ENCODE results near the gene KLK4.

Gene KLK4, protein sequence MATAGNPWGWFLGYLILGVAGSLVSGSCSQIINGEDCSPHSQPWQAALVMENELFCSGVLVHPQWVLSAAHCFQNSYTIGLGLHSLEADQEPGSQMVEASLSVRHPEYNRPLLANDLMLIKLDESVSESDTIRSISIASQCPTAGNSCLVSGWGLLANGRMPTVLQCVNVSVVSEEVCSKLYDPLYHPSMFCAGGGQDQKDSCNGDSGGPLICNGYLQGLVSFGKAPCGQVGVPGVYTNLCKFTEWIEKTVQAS

DNA sequence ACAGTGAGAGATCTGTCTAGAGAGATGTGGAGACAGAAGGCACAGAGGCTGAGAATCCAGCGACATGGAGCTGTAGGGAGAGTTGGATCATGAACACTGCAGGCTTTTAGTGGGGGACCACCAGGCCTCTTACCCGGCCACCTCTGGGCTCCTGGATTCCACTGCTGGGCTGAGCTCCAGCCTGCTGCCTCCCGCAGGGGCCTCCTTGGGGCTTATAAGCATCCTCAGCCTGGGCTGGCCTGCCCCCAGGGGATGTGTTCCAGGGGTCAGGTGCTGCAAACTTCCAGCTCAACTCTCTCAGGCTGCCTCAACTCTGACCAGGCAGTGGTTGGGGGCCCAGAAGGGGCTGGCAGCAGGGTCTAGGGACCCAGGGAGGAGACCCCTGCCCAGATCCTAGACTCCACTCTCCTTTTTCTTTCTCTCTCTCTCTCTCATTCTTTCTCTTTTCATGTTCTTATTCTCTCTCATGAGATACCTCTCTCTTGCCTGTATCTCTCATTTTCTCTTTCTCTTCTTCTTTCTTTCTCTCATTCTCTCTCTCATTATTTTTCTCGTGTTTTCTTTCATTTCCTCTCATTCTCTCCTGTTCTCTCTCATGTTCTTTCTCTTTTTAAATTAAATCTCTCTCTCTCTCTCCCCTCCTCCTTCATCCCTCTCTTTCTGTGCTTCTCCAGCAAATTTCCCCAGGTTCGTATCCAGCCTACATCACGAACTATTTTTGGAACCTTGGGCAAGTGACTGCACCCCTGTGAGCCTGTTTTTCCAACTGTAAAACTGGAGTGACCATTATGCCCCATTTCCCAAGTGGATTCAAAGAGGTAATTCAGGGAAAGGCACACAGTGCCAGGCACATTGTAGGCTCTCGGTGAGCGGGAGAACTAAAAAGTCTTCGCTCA, at the start of gene KLK4:
KLK4 (minus strand) TSS at position 190 of the 896 bp plus-strand sequence. CDS start 657 bp downstream, outside the sequence.
- no peak for DNase-seq (ENCODE audit: low read depth in 2 of 3, low spot score in 1 of 3)

DNA sequence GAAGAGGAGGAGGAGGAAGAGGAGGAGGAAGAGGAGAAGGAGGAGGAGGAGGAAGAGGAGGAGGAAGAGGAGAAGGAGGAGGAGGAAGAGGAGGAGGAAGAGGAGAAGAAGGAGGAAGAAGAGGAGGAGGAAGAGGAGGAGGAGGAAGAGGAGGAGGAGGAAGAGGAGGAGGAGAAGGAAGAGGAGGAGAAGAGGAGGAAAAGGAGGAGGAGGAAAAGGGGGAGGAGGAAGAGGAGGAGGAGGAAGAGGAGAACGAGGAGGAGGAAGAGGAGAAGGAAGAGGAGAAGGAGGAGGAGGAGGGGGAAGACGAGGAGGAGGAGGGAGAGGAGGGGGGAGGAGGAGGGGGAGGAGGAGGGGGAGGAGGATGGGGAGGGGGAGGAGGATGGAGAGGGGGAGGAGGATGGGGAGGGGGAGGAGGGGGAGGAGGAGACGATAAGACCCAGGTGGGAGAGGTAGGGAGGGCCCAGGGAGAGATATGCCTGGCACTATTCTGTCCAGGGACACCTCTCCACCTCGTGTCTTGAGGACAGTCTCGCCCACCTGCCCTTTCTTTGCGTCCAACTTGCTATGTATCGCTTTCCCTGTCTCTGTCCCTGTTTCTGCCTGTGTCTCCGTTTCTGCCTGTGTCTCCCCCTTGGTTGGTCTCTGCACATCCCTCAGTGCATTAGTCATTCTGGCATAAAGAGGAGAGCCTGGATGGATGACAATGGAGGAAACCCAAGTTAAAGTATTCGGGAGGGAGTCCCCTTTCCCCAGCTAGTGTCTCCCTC, 48.7 kb upstream of the KLK4 start:
- DNase-seq (ENCODE audit: low read depth in 2 of 3, low spot score in 1 of 3): no peak

GRCh38 chr19:50957587-50957986, 46.4 kb upstream of the KLK4 start:
- no peak for DNase-seq (ENCODE audit: low read depth in 2 of 3, low spot score in 1 of 3)

DNA sequence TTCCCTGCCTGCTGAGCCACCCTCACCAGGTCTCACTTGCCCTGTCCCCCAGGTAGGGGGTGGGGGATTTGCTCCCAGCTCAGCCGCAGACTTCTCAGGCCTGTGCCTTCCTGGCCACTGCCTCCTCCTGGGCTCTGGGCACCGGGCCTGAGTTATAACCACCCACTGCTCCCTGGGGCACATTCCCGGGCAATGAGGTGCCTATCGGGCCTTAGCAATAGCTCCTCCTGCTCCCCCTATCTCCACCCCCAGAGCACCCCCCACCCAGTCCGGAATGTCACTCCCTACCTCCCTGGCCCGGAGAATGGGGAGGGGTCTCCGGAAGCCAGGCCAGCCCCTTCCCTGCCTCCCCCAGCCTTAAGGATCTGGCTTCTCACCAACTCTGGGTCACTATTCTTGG, 41.7 kb upstream of the KLK4 start, which contains the start of gene KLK5:
KLK5 (minus strand) TSS at position 129 of the 400 bp plus-strand sequence. CDS start 381 bp downstream, outside the sequence.
- no peak for DNase-seq (ENCODE audit: low read depth in 2 of 3, low spot score in 1 of 3)

- no peak for DNase-seq (ENCODE audit: low read depth in 2 of 3, low spot score in 1 of 3)
Observed at GRCh38 chr19:50949861-50950260, 38.7 kb upstream of the KLK4 start.

DNA sequence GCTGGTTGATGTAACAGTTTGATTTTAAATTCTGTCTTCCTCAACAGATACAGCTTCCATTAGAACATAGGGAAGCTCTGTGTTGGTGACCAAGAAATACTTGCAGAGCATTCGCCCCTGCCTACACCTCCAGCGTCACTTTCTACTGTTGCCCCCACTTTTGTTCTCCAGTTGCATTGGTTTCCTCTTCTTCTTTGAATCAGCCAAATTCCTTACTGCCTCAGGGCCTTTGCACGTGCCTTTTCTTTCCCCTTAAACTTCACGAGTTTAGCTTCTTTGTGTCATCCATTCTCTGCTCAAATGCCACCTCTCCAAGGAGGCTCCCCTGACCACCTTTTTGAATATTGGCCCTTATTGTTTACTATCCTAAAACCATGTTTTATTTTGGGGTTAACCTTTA, 35.9 kb upstream of the KLK4 start:
- DNase-seq (ENCODE audit: low read depth in 2 of 3, low spot score in 1 of 3): no peak

- no peak for DNase-seq (ENCODE audit: low read depth in 2 of 3, low spot score in 1 of 3)
Observed at GRCh38 chr19:50944795-50945194, 33.6 kb upstream of the KLK4 start.

DNA sequence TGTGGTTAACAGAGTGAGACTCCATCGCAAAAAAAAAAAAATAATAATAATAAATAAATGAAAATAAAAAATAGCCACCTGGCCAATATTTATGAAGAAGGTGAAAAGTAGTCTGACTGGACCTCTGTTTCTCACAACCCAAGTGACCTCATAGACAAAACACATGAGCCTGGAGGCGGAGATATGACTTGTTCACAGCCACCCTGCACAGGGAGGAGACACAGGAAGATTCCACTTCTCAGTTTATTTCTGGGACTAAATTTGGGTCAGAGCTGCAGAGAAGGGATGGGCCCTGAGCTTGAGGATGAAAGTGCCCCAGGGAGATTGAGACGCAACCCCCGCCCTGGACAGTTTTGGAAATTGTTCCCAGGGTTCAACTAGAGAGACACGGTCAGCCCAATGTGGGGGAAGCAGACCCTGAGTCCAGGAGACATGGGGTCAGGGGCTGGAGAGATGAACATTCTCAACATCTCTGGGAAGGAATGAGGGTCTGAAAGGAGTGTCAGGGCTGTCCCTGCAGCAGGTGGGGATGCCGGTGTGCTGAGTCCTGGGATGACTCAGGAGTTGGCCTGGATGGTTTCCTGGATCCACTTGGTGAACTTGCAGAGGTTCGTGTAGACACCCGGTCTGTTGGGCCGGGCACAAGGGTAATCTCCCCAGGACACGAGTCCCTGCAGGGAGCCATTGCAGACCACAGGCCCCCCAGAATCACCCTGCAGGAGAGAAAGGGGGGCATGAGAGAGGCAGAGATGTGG, 32.1 kb upstream of the KLK4 start:
- DNase-seq (ENCODE audit: low read depth in 2 of 3, low spot score in 1 of 3): no peak

DNA sequence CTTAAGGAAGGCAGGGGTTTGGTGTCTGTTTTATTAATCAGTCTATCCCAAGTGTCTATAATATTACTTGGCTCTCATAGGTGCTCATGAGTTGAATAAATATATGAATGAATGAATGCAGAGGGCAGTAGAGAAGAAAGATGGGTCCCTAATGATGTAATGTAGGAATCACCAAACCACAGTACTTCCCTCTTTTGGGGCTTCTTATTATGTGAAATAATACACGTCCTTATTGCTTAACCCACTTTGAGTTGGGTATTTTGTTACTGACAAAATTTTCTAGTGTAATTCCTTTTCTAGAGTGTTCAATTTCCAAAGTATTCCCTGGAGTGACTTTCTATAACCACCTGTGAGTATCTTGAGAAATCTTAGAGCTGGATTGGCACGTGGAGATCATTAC, 28.4 kb upstream of the KLK4 start:
- no peak for DNase-seq (ENCODE audit: low read depth in 2 of 3, low spot score in 1 of 3)

DNA sequence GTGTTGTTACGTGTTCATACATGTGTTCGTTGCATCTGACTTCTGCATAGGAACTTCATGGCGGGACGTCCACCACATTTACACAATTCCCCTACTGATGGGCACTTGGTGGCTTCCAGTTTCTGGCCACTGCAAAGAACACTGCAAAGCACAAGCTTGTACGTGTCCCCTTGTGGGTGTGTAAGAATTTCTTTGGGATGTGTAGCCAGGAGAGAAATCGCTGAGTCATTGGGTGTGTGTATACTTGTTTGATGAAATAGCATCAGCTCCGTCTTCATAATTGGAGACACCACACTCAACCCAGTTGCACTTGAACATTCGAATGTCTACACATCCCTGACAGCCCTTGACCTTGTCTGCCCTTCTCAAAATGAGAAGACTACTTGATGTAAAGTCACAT, 22.4 kb upstream of the KLK4 start:
- DNase-seq (ENCODE audit: low read depth in 2 of 3, low spot score in 1 of 3): no peak

GRCh38 chr19:50932690-50933083, 21.5 kb upstream of the KLK4 start:
- DNase-seq (ENCODE audit: low read depth in 2 of 3, low spot score in 1 of 3): no peak

- DNase-seq (ENCODE audit: low read depth in 2 of 3, low spot score in 1 of 3): no peak
Observed at GRCh38 chr19:50932018-50932689, 21.0 kb upstream of the KLK4 start.

DNA sequence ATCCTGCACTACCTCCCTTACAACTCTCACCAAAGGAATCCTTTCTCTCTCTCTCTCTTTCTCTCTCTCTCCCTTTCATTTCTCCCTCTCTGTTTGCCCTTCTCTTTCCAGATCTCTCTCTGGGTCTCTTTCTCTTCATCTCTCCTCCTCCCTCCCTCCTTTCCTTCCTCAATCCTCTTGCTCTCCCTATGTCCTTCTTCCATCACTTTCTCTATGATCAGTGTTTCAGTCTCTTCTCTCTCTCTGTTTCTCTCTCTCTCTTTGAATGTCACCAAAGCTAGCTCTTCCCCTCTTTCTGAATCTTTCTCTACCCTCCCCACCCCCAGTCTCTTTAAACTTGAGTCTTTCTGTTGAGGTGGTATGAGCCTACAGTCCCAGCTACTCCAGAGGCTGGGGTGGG, 19.8 kb upstream of the KLK4 start:
- DNase-seq (ENCODE audit: low read depth in 2 of 3, low spot score in 1 of 3): no peak

GRCh38 chr19:50928831-50929230, 17.6 kb upstream of the KLK4 start:
- no peak for DNase-seq (ENCODE audit: low read depth in 2 of 3, low spot score in 1 of 3)

GRCh38 chr19:50926144-50926543, 14.9 kb upstream of the KLK4 start:
- DNase-seq (ENCODE audit: low read depth in 2 of 3, low spot score in 1 of 3): no peak

DNA sequence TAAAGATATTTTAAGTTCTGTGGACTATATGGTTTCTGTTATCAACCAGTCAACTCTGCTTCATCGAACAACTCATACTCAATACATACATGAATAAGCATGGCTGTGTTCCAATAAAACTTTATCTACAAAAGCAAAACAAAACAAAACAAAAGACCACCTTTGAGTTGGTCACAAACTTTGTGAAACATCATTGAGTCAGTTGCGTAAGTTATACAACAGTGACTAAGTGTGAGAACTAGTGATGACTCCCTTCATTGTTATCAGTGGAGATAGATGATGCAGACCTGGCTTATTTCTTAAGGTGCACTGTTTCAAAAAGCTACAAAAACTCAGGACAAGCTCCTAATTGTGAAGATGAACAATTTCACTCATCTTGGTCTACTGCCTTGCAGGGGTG, 14.5 kb upstream of the KLK4 start:
- no peak for DNase-seq (ENCODE audit: low read depth in 2 of 3, low spot score in 1 of 3)

DNA sequence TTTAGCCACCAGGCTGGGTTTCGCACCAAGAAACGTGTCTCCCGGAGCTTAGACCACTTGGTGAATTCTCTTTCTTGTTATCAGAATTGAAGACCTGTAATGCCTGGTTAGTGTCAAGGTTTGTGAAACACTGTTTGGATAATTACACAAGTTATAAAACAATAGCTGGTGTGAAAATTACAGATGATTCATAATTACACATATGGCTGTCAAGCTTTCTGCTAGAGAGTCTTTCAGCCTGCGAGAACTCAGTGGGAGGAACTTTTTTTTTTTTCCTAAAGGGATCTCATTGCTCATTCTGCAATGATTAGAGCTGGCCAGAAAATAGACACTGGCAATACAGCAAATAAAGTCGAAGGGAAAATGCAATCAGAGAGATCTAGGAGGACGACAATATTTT, 13.4 kb upstream of the KLK4 start:
- DNase-seq (ENCODE audit: low read depth in 2 of 3, low spot score in 1 of 3): no peak

GRCh38 chr19:50922317-50922853, 11.2 kb upstream of the KLK4 start:
- DNase-seq (ENCODE audit: low read depth in 2 of 3, low spot score in 1 of 3): peak; percentile 59 to 87 (median 65)

DNA sequence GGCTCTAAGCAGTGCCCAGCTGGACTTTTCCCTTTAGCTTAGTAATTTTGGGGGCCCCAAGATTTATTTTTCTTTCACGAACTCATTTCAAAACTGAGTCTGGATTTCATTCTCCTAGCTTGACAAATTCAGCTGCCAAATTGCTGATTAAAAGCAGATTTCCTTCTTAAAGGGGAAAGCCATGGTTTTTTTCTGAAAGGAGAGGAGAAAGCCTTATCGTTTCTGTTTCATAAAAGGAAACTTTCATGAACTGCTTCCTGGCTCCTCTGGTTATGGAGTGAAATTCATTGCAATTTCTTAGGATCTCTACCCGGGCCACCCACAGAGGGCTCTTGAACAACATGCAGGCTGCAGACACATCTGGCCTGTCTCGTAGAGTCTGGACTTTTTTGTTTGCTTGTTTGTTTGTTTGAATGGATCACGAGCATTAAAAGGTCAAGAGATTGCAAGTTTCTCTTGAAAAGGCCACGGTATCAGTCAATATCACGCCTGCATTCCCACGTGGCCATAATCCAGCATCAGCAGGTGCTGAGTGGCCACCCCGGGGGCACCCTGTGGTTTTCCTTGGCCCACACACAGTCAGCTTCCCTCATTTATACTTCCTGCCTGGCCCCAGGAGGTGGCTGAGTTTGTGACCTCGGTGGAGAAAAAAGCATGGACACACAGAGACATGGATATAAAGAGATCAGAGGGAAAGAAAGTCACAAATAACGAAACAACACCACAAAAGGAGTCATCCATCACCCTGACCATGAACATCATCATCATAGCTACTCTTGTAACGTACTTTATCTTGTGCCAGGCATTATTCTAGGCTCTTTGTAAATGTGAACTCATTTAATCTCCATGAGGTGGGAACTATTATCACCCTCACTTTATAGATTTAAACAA, 10.5 kb upstream of the KLK4 start:
- no peak for DNase-seq (ENCODE audit: low read depth in 2 of 3, low spot score in 1 of 3)
